Measurements from ENCODE around the gene PJA1. TPM values are rescaled to one million over a fixed set of nuclear protein-coding genes. Genes with fewer than 3 reads are reported as not detected.

PJA1 gene
- total RNA-seq, 1 experiment from 2014 or later, result 13.4 TPM

DNA sequence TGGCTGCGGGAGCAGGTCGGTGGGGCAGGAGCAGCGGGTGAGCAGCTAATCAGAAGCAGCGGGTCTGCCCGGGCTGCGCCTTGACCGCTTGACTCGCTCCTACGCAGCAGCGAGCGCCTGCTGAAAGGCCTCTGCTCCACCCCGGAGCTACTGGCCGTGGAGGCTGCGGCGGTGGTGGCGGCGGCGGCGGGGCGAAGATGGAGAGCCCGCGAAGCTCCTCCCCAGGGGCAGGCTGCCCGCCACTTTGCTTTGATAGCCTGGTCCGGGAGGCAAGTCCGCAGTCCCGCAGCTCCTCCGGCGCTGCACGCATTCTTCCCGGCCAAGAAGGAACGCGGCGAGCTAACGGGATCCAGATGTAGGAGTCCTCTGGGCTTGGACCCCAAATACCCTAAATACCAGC is 36.7 kb downstream of the PJA1 start:
- H3K36me3 ChIP-seq (ENCODE audit: control insufficient read depth, insufficient read depth, low read length), result no peaks in the 10 kb centered on the region
- CTCF ChIA-PET, result no interaction called here
- DNase-seq, result no peak
- Mint-ChIP-seq H3K36me3 (ENCODE audit: insufficient read depth, unreplicated experiment) (no peaks in the 10 kb centered on the region), H3K27me3 (ENCODE audit: insufficient read depth, unreplicated experiment) (no peaks in the 10 kb centered on the region), H3K27ac (ENCODE audit: unreplicated experiment) (no peak overlapping the region), H3K9me3 (ENCODE audit: unreplicated experiment) (no peaks in the 10 kb centered on the region), H3K4me1 (ENCODE audit: low read depth, unreplicated experiment) (peaks cover 3% of the 10 kb centered on the region), H3K4me3 (ENCODE audit: unreplicated experiment) (no peak overlapping the region)
- TF ChIP-seq, protein P1, sequence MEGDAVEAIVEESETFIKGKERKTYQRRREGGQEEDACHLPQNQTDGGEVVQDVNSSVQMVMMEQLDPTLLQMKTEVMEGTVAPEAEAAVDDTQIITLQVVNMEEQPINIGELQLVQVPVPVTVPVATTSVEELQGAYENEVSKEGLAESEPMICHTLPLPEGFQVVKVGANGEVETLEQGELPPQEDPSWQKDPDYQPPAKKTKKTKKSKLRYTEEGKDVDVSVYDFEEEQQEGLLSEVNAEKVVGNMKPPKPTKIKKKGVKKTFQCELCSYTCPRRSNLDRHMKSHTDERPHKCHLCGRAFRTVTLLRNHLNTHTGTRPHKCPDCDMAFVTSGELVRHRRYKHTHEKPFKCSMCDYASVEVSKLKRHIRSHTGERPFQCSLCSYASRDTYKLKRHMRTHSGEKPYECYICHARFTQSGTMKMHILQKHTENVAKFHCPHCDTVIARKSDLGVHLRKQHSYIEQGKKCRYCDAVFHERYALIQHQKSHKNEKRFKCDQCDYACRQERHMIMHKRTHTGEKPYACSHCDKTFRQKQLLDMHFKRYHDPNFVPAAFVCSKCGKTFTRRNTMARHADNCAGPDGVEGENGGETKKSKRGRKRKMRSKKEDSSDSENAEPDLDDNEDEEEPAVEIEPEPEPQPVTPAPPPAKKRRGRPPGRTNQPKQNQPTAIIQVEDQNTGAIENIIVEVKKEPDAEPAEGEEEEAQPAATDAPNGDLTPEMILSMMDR (IDR thresholded peaks at IDR 0.05; ENCODE audit: insufficient read depth in 1 of 2, low read depth in 1 of 2, low read length in 1 of 2, severe bottlenecking in 1 of 2, unreplicated experiment in 1 of 2), result no peak
- H3K4me3 ChIP-seq (ENCODE audit: low read depth, low read length), result no peak overlapping the region
- H3K27me3 ChIP-seq (replicated peaks; ENCODE audit: control insufficient read depth, insufficient read depth, low read length), result no peaks in the 10 kb centered on the region
- H3K4me1 ChIP-seq, result no peaks in the 10 kb centered on the region
- no TSS peak for BruUV-seq (replicated peaks)
- intact Hi-C loops (cut with micrococcal nuclease; ENCODE audit: unreplicated experiment), result no loop called here
- no peaks in the 10 kb centered on the region for H3K9me3 ChIP-seq
- POLR2A ChIA-PET, result no interaction called here

DNA sequence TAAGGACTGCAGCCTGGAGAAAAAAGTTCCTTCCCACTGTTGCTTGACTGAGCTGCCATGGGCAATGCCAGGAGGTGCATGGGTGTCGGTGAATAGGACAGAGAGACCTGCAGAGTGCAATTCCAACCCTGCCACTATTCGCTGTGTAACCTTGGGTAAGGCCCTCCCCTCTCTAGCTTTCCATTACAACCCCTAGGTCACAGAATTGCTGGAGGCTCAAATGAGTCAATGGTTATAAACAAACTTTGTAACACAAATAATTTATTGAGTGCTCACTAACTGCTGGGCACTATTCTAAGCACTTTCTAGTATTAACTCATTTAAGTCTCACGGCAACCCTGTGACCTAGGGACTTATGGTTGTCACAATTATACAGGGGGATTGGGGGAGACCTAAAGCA is 37.8 kb downstream of the PJA1 start:
- H3K4me1 ChIP-seq, result no peaks in the 10 kb centered on the region
- ChIA-PET POLR2A (no interaction called here), CTCF (interaction anchor here (0.7 kb wide), 1 partner anchor 34 kb away, joined by 3 read pairs; no protein-coding TSS in a partner anchor)
- intact Hi-C loops (cut with micrococcal nuclease; ENCODE audit: unreplicated experiment), result no loop called here
- H3K4me1 Mint-ChIP-seq (ENCODE audit: low read depth, unreplicated experiment), result no peaks in the 10 kb centered on the region
- H3K27me3 ChIP-seq (replicated peaks; ENCODE audit: control insufficient read depth, insufficient read depth, low read length), result no peaks in the 10 kb centered on the region
- no peak overlapping the region for H3K4me3 Mint-ChIP-seq (ENCODE audit: unreplicated experiment)
- TF ChIP-seq, protein P1 (IDR thresholded peaks at IDR 0.05; ENCODE audit: insufficient read depth in 1 of 2, low read depth in 1 of 2, low read length in 1 of 2, severe bottlenecking in 1 of 2, unreplicated experiment in 1 of 2), result no peak
- no peaks in the 10 kb centered on the region for H3K9me3 Mint-ChIP-seq (ENCODE audit: unreplicated experiment)
- no peak overlapping the region for H3K27ac Mint-ChIP-seq (ENCODE audit: unreplicated experiment)
- no TSS peak for BruUV-seq (replicated peaks)
- H3K36me3 Mint-ChIP-seq (ENCODE audit: insufficient read depth, unreplicated experiment), result no peaks in the 10 kb centered on the region
- no peaks in the 10 kb centered on the region for H3K27me3 Mint-ChIP-seq (ENCODE audit: insufficient read depth, unreplicated experiment)
- H3K4me3 ChIP-seq (ENCODE audit: low read depth, low read length), result no peak overlapping the region
- H3K9me3 ChIP-seq, result no peaks in the 10 kb centered on the region
- H3K36me3 ChIP-seq (ENCODE audit: control insufficient read depth, insufficient read depth, low read length), result no peaks in the 10 kb centered on the region
- DNase-seq, result no peak

DNA sequence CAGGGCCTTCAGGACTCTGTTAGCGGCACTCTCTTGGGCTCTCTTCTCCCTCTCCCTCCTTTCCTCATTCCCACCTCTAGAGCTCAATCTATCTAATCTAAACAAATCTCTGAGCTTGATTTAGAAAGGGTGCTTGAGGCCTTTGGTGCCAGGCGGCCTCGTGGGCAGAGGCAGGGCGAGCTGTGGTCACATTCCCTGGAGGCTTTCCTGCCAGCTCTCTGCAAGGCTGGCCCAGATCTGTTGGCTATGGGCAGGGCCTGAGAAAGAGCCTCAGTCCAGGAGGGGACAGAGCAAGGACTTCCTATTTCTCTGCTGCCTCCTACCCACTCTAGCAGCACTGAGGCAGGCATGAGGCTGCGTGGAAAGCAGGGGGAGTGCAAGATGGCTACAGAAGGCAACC is 38.6 kb downstream of the PJA1 start:
- no TSS peak for BruUV-seq (replicated peaks)
- H3K36me3 ChIP-seq (ENCODE audit: control insufficient read depth, insufficient read depth, low read length), result no peaks in the 10 kb centered on the region
- no peak for DNase-seq
- intact Hi-C loops (cut with micrococcal nuclease; ENCODE audit: unreplicated experiment), result no loop called here
- H3K9me3 ChIP-seq, result no peaks in the 10 kb centered on the region
- Mint-ChIP-seq H3K27me3 (ENCODE audit: insufficient read depth, unreplicated experiment) (no peaks in the 10 kb centered on the region), H3K4me3 (ENCODE audit: unreplicated experiment) (no peak overlapping the region), H3K9me3 (ENCODE audit: unreplicated experiment) (no peaks in the 10 kb centered on the region), H3K27ac (ENCODE audit: unreplicated experiment) (no peak overlapping the region), H3K4me1 (ENCODE audit: low read depth, unreplicated experiment) (no peaks in the 10 kb centered on the region), H3K36me3 (ENCODE audit: insufficient read depth, unreplicated experiment) (no peaks in the 10 kb centered on the region)
- H3K4me1 ChIP-seq, result no peaks in the 10 kb centered on the region
- ChIA-PET CTCF (no interaction called here), POLR2A (no interaction called here)
- H3K27me3 ChIP-seq (replicated peaks; ENCODE audit: control insufficient read depth, insufficient read depth, low read length), result no peaks in the 10 kb centered on the region
- TF ChIP-seq, protein P1 (IDR thresholded peaks at IDR 0.05; ENCODE audit: insufficient read depth in 1 of 2, low read depth in 1 of 2, low read length in 1 of 2, severe bottlenecking in 1 of 2, unreplicated experiment in 1 of 2), result no peak
- no peak overlapping the region for H3K4me3 ChIP-seq (ENCODE audit: low read depth, low read length)

Data from Caco-2 (cell line).